Rectal smooth muscle tissue (tissue), 1 donor: ENCODE results near the gene NBEAL2.
"Not testable (repeated sequence)": the region's sequence is repeated elsewhere in the genome, so short reads cannot be mapped to it uniquely, and the experiment has no call there.

Source experiments
- H3K27ac ChIP-seq: one replicate; pipeline ENCODE4 v1.7.0; 2013; ENCODE audit warnings: low read depth, low read length, inconsistent platforms
- H3K27me3 ChIP-seq: one replicate; pipeline ENCODE4 v1.7.0; 2013; ENCODE audit warnings: low read length; ENCODE audit not compliant: control insufficient read depth, insufficient read depth
- H3K36me3 ChIP-seq: one replicate; pipeline ENCODE4 v1.7.0; 2013; ENCODE audit warnings: low read length; ENCODE audit not compliant: control insufficient read depth, insufficient read depth
- H3K4me1 ChIP-seq: one replicate; pipeline ENCODE4 v1.7.0; 2013; ENCODE audit warnings: low read length; ENCODE audit not compliant: control insufficient read depth, insufficient read depth
- H3K4me3 ChIP-seq: one replicate; pipeline ENCODE4 v1.7.0; 2013; ENCODE audit warnings: low read length
- H3K9ac ChIP-seq: one replicate; pipeline ENCODE4 v1.7.0; 2013; ENCODE audit warnings: low read length

Gene NBEAL2

GRCh38 chr3:47022641-47023071 is 43.2 kb downstream of the NBEAL2 start:
- H3K4me1 ChIP-seq: peaks cover 6% of the 10 kb centered on the region
- no peak overlapping the region for H3K9ac ChIP-seq
- no peak overlapping the region for H3K4me3 ChIP-seq
- H3K36me3 ChIP-seq: peaks cover 6% of the 10 kb centered on the region
- no peak overlapping the region for H3K27ac ChIP-seq
- H3K27me3 ChIP-seq: no peaks in the 10 kb centered on the region

DNA sequence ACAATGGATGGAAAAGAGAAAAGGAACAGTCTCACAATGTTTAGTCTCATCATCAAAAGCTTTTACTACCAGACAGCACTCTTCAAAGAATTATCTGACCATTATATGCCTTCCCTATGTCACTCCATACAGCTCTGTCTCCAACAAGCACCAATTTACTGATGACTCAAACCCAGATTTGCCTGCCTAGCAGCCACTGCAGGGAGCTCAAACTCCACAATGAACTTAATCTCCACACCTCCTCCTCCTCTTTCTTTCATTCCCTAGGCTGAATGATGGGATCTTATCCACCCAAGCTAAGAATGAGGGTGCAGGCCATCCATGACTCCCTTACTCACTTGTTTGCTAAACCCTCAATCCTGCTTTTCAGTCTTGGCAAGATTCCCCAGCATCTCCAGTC is 45.5 kb downstream of the NBEAL2 start:
- no peaks in the 10 kb centered on the region for H3K27me3 ChIP-seq
- H3K36me3 ChIP-seq: no peaks in the 10 kb centered on the region
- H3K4me3 ChIP-seq: no peak overlapping the region
- H3K4me1 ChIP-seq: peaks cover 6% of the 10 kb centered on the region
- H3K9ac ChIP-seq: no peak overlapping the region
- H3K27ac ChIP-seq: no peak overlapping the region

DNA sequence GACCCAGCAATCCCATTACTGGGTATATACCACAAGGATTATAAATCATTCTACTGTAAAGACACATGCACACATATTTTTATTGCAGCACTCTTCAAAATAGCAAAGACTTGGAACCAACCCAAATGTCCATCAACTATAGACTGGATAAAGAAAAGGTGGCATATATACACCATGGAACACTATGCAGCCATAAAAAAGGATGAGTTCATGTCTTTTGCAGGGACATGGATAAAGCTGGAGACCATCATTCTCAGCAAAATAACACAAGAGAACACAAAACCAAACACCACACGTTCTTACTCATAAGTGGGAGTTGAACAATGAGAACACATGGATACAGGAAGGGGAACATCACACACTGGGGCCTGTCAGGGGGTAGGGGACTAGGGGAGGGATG is 47.0 kb downstream of the NBEAL2 start:
- not testable (repeated sequence) for H3K4me3 ChIP-seq, H3K9ac ChIP-seq, H3K4me1 ChIP-seq, H3K27ac ChIP-seq, H3K27me3 ChIP-seq, H3K36me3 ChIP-seq

DNA sequence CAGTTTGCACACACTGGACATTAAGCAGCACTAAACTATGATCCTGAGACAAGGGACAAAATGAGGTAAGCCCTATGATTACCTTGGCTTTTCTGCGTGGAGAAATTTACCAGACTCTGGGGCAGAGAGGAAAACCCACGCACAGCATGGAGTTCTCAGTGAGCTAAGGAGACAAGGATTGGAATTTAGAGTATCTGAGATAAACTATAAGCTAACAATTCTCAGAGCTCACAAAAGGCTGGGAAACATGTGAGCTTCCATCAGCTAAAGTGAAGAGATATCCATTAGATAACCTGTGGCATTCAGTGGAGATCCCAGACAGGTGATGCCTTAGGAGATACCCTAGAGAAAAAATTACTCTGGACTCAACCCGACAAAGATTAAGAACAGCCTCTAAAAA is 48.7 kb downstream of the NBEAL2 start:
- no peak overlapping the region for H3K27ac ChIP-seq
- no peak overlapping the region for H3K9ac ChIP-seq

GRCh38 chr3:47028667-47029066 is 49.2 kb downstream of the NBEAL2 start:
- H3K27me3 ChIP-seq: no peaks in the 10 kb centered on the region
- H3K9ac ChIP-seq: no peak overlapping the region
- no peak overlapping the region for H3K27ac ChIP-seq
- H3K36me3 ChIP-seq: no peaks in the 10 kb centered on the region
- H3K4me3 ChIP-seq: no peak overlapping the region
- H3K4me1 ChIP-seq: no peaks in the 10 kb centered on the region

More for the DNA sequence above, 48.7 kb downstream of the NBEAL2 start:
- no peaks in the 10 kb centered on the region for H3K36me3 ChIP-seq
- no peak overlapping the region for H3K4me3 ChIP-seq
- H3K27me3 ChIP-seq: no peaks in the 10 kb centered on the region
- no peaks in the 10 kb centered on the region for H3K4me1 ChIP-seq

DNA sequence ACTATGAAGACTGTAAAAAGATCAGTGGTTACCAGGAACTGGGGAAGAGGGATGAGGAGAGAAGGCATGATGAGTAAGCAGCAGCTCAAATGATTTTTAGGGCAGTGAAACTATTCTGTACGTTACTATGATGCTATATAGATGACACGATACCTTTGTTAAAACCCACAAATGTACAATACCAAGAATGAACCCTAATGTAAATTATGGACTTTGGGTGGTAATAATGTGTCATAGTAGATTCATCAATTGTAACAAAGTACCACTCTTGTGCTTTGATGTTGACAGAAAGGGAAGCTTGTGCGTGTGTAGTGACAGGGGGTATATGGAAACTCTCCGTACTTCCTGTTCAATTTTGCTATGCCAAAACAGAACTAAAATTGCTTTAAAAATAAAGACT is 51.6 kb downstream of the NBEAL2 start:
- not testable (repeated sequence) for H3K27ac ChIP-seq, H3K36me3 ChIP-seq, H3K27me3 ChIP-seq, H3K4me1 ChIP-seq, H3K9ac ChIP-seq, H3K4me3 ChIP-seq

DNA sequence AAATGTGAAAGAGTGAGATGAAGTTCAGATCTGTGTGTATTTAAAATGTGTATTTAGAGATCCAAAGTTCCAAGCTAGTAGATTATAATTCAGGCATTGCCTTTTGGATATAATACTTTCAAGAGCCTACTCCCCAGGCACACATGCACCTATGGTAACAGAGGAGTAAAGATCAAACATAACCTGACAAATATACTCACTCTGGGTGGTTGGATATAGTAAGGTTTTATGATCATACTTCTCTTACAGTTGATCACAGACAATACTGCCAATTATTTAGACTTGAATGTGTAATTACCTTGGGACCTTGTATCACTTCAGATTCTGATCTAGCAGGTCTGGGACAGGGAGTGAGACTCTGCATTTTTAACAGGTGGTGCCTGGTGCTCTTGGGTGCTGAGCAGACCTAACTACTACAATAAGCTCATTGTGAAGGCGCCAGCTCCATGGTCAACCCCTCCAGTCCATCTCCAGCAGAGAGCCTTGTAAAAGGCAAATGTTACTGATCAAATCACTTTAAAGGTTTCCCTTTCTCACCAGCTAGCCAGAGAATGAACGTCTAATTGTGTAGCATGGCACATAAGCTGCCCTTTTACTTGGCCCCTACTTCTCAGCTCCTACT is 55.5 kb downstream of the NBEAL2 start:
- Histone ChIP-seq H3K27ac (no peak overlapping the region), H3K4me3 (no peak overlapping the region), H3K27me3 (no peaks in the 10 kb centered on the region), H3K36me3 (peaks cover 5% of the 10 kb centered on the region), H3K9ac (no peak overlapping the region), H3K4me1 (no peaks in the 10 kb centered on the region)

DNA sequence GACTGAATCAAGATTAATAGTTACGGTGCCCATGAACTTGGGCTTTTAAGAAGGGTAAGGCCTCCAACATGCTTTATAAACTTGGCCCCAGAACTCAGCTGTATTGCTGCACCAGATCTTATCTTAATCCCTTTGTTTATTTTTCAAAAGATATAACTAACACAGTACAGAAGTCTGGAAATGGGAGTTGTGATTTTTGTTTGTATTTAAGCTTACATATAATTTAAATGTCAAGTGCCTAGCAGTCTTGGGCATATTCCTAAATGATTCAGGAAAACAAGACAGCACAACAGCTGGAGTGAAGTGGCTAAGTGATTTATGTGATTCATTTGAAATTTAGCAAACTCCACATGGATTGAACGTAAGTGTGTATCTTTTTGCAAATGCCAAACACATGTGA is 56.2 kb downstream of the NBEAL2 start:
- Histone ChIP-seq H3K4me1 (no peaks in the 10 kb centered on the region), H3K9ac (no peak overlapping the region), H3K27me3 (no peaks in the 10 kb centered on the region), H3K27ac (no peak overlapping the region), H3K36me3 (peaks cover 6% of the 10 kb centered on the region), H3K4me3 (no peak overlapping the region)

DNA sequence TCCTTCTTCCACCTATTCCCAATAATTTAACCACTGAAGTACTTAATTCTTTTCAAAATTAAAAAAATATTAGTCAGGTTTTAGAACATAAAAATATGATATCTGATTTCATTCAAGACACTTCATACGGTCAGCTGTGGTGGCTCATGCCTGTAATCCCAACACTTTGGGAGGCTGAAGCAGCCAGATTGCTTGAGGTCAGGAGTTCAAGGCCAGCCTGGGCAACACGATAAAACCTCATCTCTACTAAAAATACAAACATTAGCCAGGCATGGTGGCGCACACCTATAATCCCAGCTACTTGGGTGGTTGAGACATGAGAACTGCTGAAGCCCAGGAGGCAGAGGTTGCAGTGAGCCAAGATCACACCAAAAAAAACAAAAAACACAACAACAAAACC is 56.7 kb downstream of the NBEAL2 start:
- Histone ChIP-seq H3K9ac (no peak overlapping the region), H3K27ac (no peak overlapping the region)

DNA sequence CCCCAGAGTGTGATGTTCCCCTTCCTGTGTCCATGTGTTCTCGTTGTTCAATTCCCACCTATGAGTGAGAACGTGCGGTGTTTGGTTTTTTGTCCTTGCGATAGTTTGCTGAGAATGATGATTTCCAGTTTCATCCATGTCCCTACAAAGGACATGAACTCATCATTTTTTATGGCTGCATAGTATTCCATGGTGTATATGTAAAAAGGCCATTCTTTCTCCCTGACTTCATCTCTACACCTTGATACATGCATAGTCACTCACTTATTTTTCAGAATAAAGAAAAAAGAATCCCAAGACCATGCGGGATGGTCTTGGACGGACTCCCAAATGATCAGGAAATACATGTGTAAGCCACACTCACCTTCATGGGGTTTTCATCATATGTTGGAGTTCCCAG is 57.8 kb downstream of the NBEAL2 start:
- not testable (repeated sequence) for H3K27ac ChIP-seq, H3K9ac ChIP-seq, H3K27me3 ChIP-seq, H3K4me3 ChIP-seq, H3K4me1 ChIP-seq
- peaks cover 12% of the 10 kb centered on the region for H3K36me3 ChIP-seq

More for the DNA sequence above, 56.7 kb downstream of the NBEAL2 start:
- Histone ChIP-seq H3K4me1 (no peaks in the 10 kb centered on the region), H3K27me3 (no peaks in the 10 kb centered on the region), H3K36me3 (peaks cover 9% of the 10 kb centered on the region), H3K4me3 (no peak overlapping the region)

DNA sequence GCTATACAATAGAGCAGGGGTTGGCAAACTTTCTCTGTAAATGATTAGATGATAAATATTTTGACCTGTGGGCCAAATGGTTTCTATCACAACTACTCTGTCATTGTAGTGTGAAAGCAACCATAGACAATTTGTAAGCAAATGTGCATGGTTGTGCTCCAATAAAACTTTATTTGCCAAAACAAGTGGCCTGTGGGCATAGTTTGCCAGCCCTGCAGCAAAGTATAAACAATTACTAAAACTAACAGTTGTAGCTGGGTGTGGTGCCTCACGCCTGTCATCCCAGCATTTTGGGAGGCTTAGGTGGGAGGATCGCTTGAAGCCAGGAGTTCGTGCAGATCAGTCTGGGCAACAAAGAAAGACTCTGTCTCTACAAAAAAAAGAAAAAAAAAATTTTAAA is 61.6 kb downstream of the NBEAL2 start:
- Histone ChIP-seq H3K9ac (no peak overlapping the region), H3K4me1 (no peaks in the 10 kb centered on the region), H3K27ac (no peak overlapping the region), H3K4me3 (no peak overlapping the region), H3K36me3 (peaks cover 15% of the 10 kb centered on the region), H3K27me3 (no peaks in the 10 kb centered on the region)

DNA sequence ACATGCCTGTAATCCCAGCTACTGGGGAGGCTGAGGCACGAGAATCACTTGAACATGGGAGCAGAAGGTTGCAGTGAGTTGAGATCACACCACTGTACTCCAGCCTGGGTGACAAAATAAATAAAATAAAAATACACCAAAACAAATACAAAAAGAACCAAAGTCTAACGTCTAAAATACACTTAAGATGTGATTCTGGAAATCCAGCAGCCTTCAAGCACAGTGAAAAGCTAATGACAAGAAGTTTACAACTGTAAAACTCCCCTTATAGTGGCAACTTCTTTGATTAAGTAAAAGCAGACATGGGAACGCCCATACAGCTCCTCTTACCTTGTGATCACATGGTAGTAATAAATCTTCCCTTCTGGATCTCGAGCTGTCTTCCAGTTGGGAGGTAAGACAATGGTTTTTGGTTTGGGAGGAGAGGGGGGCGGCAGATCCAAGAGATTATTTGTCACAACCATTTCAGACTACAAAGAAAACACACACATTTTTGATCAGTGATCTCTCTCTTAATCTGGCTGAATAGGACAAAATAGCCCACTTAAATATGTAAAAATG is 62.8 kb downstream of the NBEAL2 start:
- H3K27ac ChIP-seq: no peak overlapping the region
- H3K27me3 ChIP-seq: no peaks in the 10 kb centered on the region
- no peak overlapping the region for H3K4me3 ChIP-seq
- H3K36me3 ChIP-seq: peaks cover 15% of the 10 kb centered on the region
- no peak overlapping the region for H3K9ac ChIP-seq
- no peaks in the 10 kb centered on the region for H3K4me1 ChIP-seq

DNA sequence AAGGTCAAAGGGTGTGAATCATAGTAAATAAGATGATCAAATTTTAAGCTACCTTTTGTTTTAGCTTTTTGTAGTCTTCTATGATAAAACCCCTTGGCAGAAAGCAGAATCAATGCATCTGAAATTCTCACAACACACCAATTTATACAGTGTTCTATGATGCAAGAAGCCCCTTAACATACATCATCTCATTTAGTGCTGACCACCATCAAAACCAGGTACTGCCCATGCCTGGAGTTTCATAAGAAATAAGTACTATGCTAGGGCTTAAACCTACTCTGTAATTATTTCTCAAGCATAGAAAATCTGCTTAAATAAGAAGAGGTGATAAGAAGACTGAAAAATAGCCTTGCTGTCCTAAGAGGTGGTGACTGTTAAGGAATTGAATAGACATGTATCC is 67.6 kb downstream of the NBEAL2 start:
- Histone ChIP-seq H3K36me3 (peaks cover 4% of the 10 kb centered on the region), H3K9ac (no peak overlapping the region), H3K4me3 (no peak overlapping the region), H3K27me3 (no peaks in the 10 kb centered on the region), H3K4me1 (no peaks in the 10 kb centered on the region), H3K27ac (no peak overlapping the region)
